H1 (cell line): Measurements from ENCODE around the gene PLGRKT. TPM values are rescaled to one million over a fixed set of nuclear protein-coding genes. Genes with fewer than 3 reads are reported as not detected.

Experiments used
- CTCF ChIA-PET: fragments of 300-600 bp; sonication (Branson Sonifier 250); formaldehyde crosslinking; loops from one replicate; lab custom pipeline; 2021; ENCODE audit not compliant: partially characterized antibody; lab: Charles Lee
- POLR2A ChIA-PET: fragments of 300-600 bp; sonication (Branson Sonifier 250); formaldehyde crosslinking; loops from one replicate; lab custom pipeline; 2021; ENCODE audit warnings: inconsistent platforms; ENCODE audit not compliant: partially characterized antibody; lab: Charles Lee
- DNase-seq, 2 experiments: peaks; one replicate each; pipeline versions ENCODE4 v3.0.0 to v3.0.0-alpha.2; 2010 to 2022; ENCODE audit warnings: low spot score in 2 of 2, low read depth in 1 of 2, mixed read lengths in 1 of 2
- FAIRE-seq: peaks from 2 replicates; lab custom pipeline; 2011; peaks lifted over from hg19 to GRCh38; lab: Jason Lieb, UNC
- H2AFZ ChIP-seq: 2 replicates; pipeline ENCODE4 v1.8.1; 2012; ENCODE audit warnings: low read length, inconsistent platforms
- H2AK5ac ChIP-seq: 2 replicates; pipeline ENCODE4 v1.6.1; 2013; ENCODE audit warnings: low read depth, low read length
- H2BK120ac ChIP-seq: replicated peaks from 2 replicates; pipeline ENCODE3; 2013; ENCODE audit warnings: low read depth, low read length, inconsistent platforms
- H2BK12ac ChIP-seq: 2 replicates; pipeline ENCODE4 v1.6.1; 2013; ENCODE audit warnings: low read depth, low read length
- H2BK15ac ChIP-seq: 2 replicates; pipeline ENCODE4 v1.6.1; 2013; ENCODE audit warnings: low read length
- H2BK20ac ChIP-seq: 2 replicates; pipeline ENCODE4 v1.6.1; 2013; ENCODE audit warnings: low read length
- H2BK5ac ChIP-seq: 2 replicates; pipeline ENCODE4 v1.6.1; 2013; ENCODE audit warnings: low read depth, low read length
- H3K14ac ChIP-seq: 2 replicates; pipeline ENCODE4 v1.6.1; 2013; ENCODE audit warnings: inconsistent platforms; ENCODE audit not compliant: insufficient read length
- H3K18ac ChIP-seq: 2 replicates; pipeline ENCODE4 v1.6.1; 2013; ENCODE audit warnings: low read length; ENCODE audit errors: extremely low read depth
- H3K23ac ChIP-seq: 2 replicates; pipeline ENCODE4 v1.6.1; 2013; ENCODE audit warnings: inconsistent platforms; ENCODE audit not compliant: insufficient read length
- H3K23me2 ChIP-seq: 2 replicates; pipeline ENCODE4 v1.6.1; 2013; ENCODE audit warnings: low read depth, low read length
- H3K27ac ChIP-seq: 2 replicates; pipeline ENCODE4 v1.6.1; 2011; ENCODE audit warnings: low read depth, low read length, inconsistent platforms
- H3K27me3 ChIP-seq, 4 experiments: replicated peaks in 1 of 4; 1 replicate in 1 of 4; 2 replicates in 3 of 4; pipeline versions ENCODE4 v1.6.1 to v1.8.1; 2011 to 2013; ENCODE audit warnings: low read length in 3 of 4, mild to moderate bottlenecking in 3 of 4, inconsistent platforms in 2 of 4, mixed read lengths in 2 of 4, moderate library complexity in 1 of 4; ENCODE audit not compliant: control insufficient read depth in 3 of 4, insufficient read depth in 3 of 4; ENCODE audit errors: extremely low read depth in 1 of 4
- H3K36me3 ChIP-seq, 4 experiments: 2 replicates each; pipeline versions ENCODE4 v1.6.1 to v1.8.1; 2011 to 2013; ENCODE audit warnings: mild to moderate bottlenecking in 4 of 4, low read length in 3 of 4, moderate library complexity in 2 of 4, control low read depth in 1 of 4, inconsistent platforms in 1 of 4; ENCODE audit not compliant: insufficient read depth in 4 of 4, control insufficient read depth in 2 of 4
- H3K4ac ChIP-seq: replicated peaks from 2 replicates; pipeline ENCODE3; 2013; ENCODE audit warnings: low read length, low read depth, mixed read lengths, inconsistent platforms; ENCODE audit not compliant: insufficient read length
- H3K4me1 ChIP-seq, 4 experiments: replicated peaks in 1 of 4; 1 replicate in 1 of 4; 2 replicates in 3 of 4; pipeline versions ENCODE4 v1.6.1 to v1.8.1; 2011 to 2013; ENCODE audit warnings: low read length in 3 of 4, inconsistent platforms in 2 of 4, mixed read lengths in 1 of 4; ENCODE audit not compliant: insufficient read depth in 4 of 4, control insufficient read depth in 3 of 4
- H3K4me2 ChIP-seq, 2 experiments: 2 replicates each; pipeline versions ENCODE4 v1.6.1 to v1.8.1; 2011 to 2013; ENCODE audit warnings: low read depth in 2 of 2, low read length in 2 of 2, control low read depth in 1 of 2, inconsistent platforms in 1 of 2, mild to moderate bottlenecking in 1 of 2; ENCODE audit not compliant: insufficient read depth in 1 of 2
- H3K4me3 ChIP-seq, 4 experiments: fragments of 200-600, 300-600 bp in 1 of 4; sonication (generic), shearing (Covaris generic), sonication (Bioruptor Twin) in 1 of 4; 2 replicates each; pipeline versions ENCODE4 v1.5.1 to v1.8.1; 2011 to 2016; ENCODE audit warnings: low read length in 4 of 4, low read depth in 3 of 4, control low read depth in 2 of 4, inconsistent platforms in 2 of 4, mild to moderate bottlenecking in 2 of 4, mixed read lengths in 1 of 4, moderate library complexity in 1 of 4; ENCODE audit not compliant: insufficient read depth in 2 of 4; ENCODE audit errors: extremely low read depth in 1 of 4
- H3K56ac ChIP-seq: replicated peaks from 2 replicates; pipeline ENCODE3; 2013; ENCODE audit warnings: low read depth, mild to moderate bottlenecking, mixed read lengths, low read length, inconsistent platforms; ENCODE audit not compliant: insufficient read length
- H3K79me1 ChIP-seq: 2 replicates; pipeline ENCODE4 v1.6.1; 2013; ENCODE audit warnings: low read depth, low read length, control low read depth
- H3K79me2 ChIP-seq, 2 experiments: 2 replicates each; pipeline versions ENCODE4 v1.6.1 to v1.8.1; 2012 to 2013; ENCODE audit warnings: low read length in 2 of 2, mild to moderate bottlenecking in 2 of 2, inconsistent platforms in 1 of 2; ENCODE audit not compliant: insufficient read depth in 2 of 2, control insufficient read depth in 1 of 2
- H3K9ac ChIP-seq, 4 experiments: replicated peaks in 1 of 4; 1 replicate in 1 of 4; 2 replicates in 3 of 4; pipeline versions ENCODE4 v1.6.1 to v1.8.1; 2011 to 2013; ENCODE audit warnings: low read depth in 3 of 4, low read length in 3 of 4, control low read depth in 2 of 4, mild to moderate bottlenecking in 2 of 4, moderate library complexity in 2 of 4, inconsistent platforms in 1 of 4; ENCODE audit errors: extremely low read depth in 1 of 4
- H3K9me3 ChIP-seq, 2 experiments: 2 replicates each; pipeline versions ENCODE4 v1.6.1 to v1.8.1; 2012 to 2013; ENCODE audit warnings: mild to moderate bottlenecking in 2 of 2, moderate library complexity in 2 of 2, control low read depth in 1 of 2, inconsistent platforms in 1 of 2, low read depth in 1 of 2, low read length in 1 of 2, mixed read lengths in 1 of 2; ENCODE audit not compliant: insufficient read depth in 2 of 2
- H4K20me1 ChIP-seq, 2 experiments: replicated peaks in 1 of 2; 2 replicates each; pipeline versions ENCODE3 to v1.8.1; 2011 to 2013; ENCODE audit warnings: inconsistent platforms in 2 of 2, low read length in 2 of 2, mild to moderate bottlenecking in 1 of 2; ENCODE audit not compliant: insufficient read depth in 2 of 2, control insufficient read depth in 1 of 2
- H4K5ac ChIP-seq: 2 replicates; pipeline ENCODE4 v1.6.1; 2013; ENCODE audit warnings: low read length, low read depth, mixed read lengths, inconsistent platforms; ENCODE audit not compliant: insufficient read length
- H4K8ac ChIP-seq: 2 replicates; pipeline ENCODE4 v1.8.0; 2013; ENCODE audit warnings: mild to moderate bottlenecking, moderate library complexity, low read length, inconsistent platforms; ENCODE audit not compliant: insufficient read depth; ENCODE audit errors: extremely low read depth
- H4K91ac ChIP-seq: replicated peaks from 2 replicates; pipeline ENCODE3; 2013; ENCODE audit warnings: low read length, mixed read lengths, inconsistent platforms; ENCODE audit not compliant: insufficient read length
- BCL11A ChIP-seq, 2 experiments: IDR thresholded peaks; one replicate each; pipeline ENCODE4 v1.6.1; 2011; ENCODE audit warnings: low read depth in 2 of 2, low read length in 2 of 2, mild to moderate bottlenecking in 2 of 2
- CBX5 ChIP-seq: fragments of 300-800, 300-1000 bp; sonication (generic); IDR thresholded peaks from 2 replicates; pipeline ENCODE4 v1.7.1; 2016; ENCODE audit warnings: antibody characterized with exemption, low read length, low read depth
- CHD1 ChIP-seq: IDR thresholded peaks from 2 replicates; pipeline ENCODE4 v1.6.1; 2012; ENCODE audit warnings: low read depth, low read length, improper control_type of control experiment
- EGR1 ChIP-seq: IDR thresholded peaks from 2 replicates; pipeline ENCODE4 v1.6.1; 2011; ENCODE audit warnings: low read depth, low read length, borderline replicate concordance
- GTF2F1 ChIP-seq: IDR thresholded peaks from 2 replicates; pipeline ENCODE4 v1.6.1; 2012; ENCODE audit warnings: low read depth, low read length, improper control_type of control experiment, borderline replicate concordance
- KDM5A ChIP-seq: fragments of 200-600 bp; IDR thresholded peaks from 2 replicates; pipeline ENCODE4 v1.7.1; 2012; ENCODE audit warnings: mild to moderate bottlenecking, low read length, inconsistent platforms, mixed read lengths
- MAFK ChIP-seq: IDR thresholded peaks from 2 replicates; pipeline ENCODE4 v1.6.1; 2012; ENCODE audit warnings: low read depth, mild to moderate bottlenecking, improper control_type of control experiment, low read length
- POLR2A ChIP-seq, 2 experiments: IDR thresholded peaks; 1 replicate in 1 of 2; 2 replicates in 1 of 2; pipeline ENCODE4 v1.6.1; 2011; ENCODE audit warnings: low read depth in 2 of 2, low read length in 2 of 2, mild to moderate bottlenecking in 2 of 2; ENCODE audit errors: control extremely low read depth in 1 of 2
- SIRT6 ChIP-seq: IDR thresholded peaks from one replicate; pipeline ENCODE4 v1.7.1; 2012; ENCODE audit warnings: low read length, inconsistent platforms
- SP1 ChIP-seq: IDR thresholded peaks from 2 replicates; pipeline ENCODE4 v1.6.1; 2011; ENCODE audit warnings: low read depth, low read length
- SP4 ChIP-seq: IDR thresholded peaks from 2 replicates; pipeline ENCODE4 v1.6.1; 2012; ENCODE audit warnings: low read length, inconsistent platforms
- TAF7 ChIP-seq: optimal IDR thresholded peaks from 2 replicates; pipeline ENCODE3; 2011; ENCODE audit warnings: low read depth, mild to moderate bottlenecking, inconsistent platforms, low read length, moderate library complexity, borderline replicate concordance
- TEAD4 ChIP-seq: IDR thresholded peaks from 2 replicates; pipeline ENCODE4 v1.6.1; 2012; ENCODE audit warnings: low read depth, low read length, inconsistent platforms, mixed read lengths
- ZNF274 ChIP-seq: IDR thresholded peaks from 2 replicates; pipeline ENCODE4 v1.7.0; 2012; ENCODE audit warnings: low read length, borderline replicate concordance; ENCODE audit errors: extremely low read depth
- WGBS, 2 experiments: shearing (Covaris generic) in 1 of 2; methylation state at CpG; one replicate each; pipeline versions ENCODE4 v1.1.6 to v1.1.7; 2013 to 2015; ENCODE audit warnings: low lambda C conversion rate in 2 of 2, mixed read lengths in 2 of 2, inconsistent platforms in 1 of 2, low coverage in 1 of 2, missing lambda C conversion rate in 1 of 2; ENCODE audit not compliant: insufficient replicate concordance in 2 of 2, insufficient coverage in 1 of 2, insufficient read length in 1 of 2; ENCODE audit errors: extremely low coverage in 1 of 2, missing lambda C conversion rate in 1 of 2; 5-methylcytosine and 5-hydroxymethylcytosine counted together
- polyA plus RNA-seq, 7 experiments: library from polyadenylated mRNA; depleted of rRNA in 3 of 7; stranded (reverse) in 5 of 7; unstranded in 2 of 7; fragments of >200 nt in 5 of 7; fragments of 200-250 nt in 2 of 7; gene quantifications; 1 replicate in 5 of 7; 2 replicates in 1 of 7; 4 replicates in 1 of 7; pipeline versions ENCODE4 v1.2.1 to v1.2.3, GENCODE V29; 2011 to 2013; ENCODE audit warnings: missing spikeins in 2 of 7, mixed read lengths in 2 of 7
- total RNA-seq: library from RNA; stranded (reverse); fragmentation: NEBNext Ultra II Directional; extraction: Animal tissue kit (Norgen Biotek cat#: 25700); gene quantifications from 2 replicates; pipeline ENCODE4 v1.2.1, GENCODE V29; 2021
- TF ChIP-seq, protein P1 (sequence below): IDR thresholded peaks from 2 replicates; pipeline ENCODE4 v1.6.1; 2012; ENCODE audit warnings: inconsistent platforms

The PLGRKT gene
- total and polyA plus RNA-seq, 2 of the 8 experiments (the other 6 are each of a cell fraction or from before 2014, with no cell fraction given) = 5.4 to 15.7 TPM

DNA sequence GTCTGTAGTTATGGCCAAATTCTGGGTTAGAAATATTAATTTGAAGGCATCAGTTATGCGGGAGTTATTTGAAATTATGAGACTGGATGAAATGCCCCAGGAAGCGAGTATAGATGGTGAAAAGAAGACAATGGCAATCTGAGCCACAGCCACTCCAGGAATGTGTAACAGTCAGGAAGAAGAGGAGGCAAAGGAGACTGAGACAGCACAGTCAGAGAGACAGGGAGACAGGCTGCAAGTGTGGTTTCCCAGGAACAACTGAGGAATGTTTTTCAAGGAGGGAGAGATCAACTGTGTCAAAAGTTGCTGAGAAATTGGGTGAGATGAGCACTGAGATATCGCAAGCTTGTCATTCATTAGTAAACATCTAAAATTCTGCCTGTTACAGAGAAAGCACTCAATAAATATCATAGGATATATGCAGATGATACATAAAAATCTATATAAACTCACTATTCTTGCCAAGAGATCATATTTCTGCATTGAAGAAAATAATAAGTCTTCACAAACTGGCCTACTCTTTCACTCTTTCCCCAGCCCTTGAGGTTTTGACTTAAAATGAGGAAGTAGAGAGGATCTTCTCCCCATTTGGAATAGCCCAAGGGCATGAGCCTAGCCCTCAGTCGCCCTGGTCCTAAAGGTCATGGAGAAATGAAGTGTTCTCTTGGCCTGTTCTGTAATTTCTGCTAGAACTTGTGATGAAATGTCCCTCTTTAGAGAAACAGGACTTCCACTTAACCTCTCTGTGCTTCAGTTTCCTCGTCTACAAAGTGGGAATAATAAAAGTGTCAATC, 49.5 kb downstream of the PLGRKT start:
- Histone ChIP-seq H4K20me1 (no peaks in the 10 kb centered on the region), H3K23ac (no peak overlapping the region), H4K91ac (no peak overlapping the region), H3K4me2 (no peak overlapping the region), H2BK5ac (no peak overlapping the region), H3K56ac (no peak overlapping the region), H3K79me1 (no peaks in the 10 kb centered on the region), H3K79me2 (no peaks in the 10 kb centered on the region), H3K18ac (no peak overlapping the region), H3K23me2 (no peaks in the 10 kb centered on the region), H2BK12ac (no peak overlapping the region), H3K14ac (no peak overlapping the region), H2AFZ (no peak overlapping the region), H3K27ac (no peak overlapping the region), H3K27me3 (no peaks in the 10 kb centered on the region), H4K5ac (no peak overlapping the region), H3K9me3 (no peaks in the 10 kb centered on the region), H2BK20ac (no peak overlapping the region), H4K8ac (no peak overlapping the region), H3K4me1 (no peaks in the 10 kb centered on the region), H2BK120ac (no peak overlapping the region), H3K9ac (no peak overlapping the region), H3K4me3 (no peak overlapping the region), H2BK15ac (no peak overlapping the region), H3K4ac (no peak overlapping the region), H3K36me3 (no peaks in the 10 kb centered on the region), H2AK5ac (no peak overlapping the region)
- DNase-seq (no peak), FAIRE-seq (no peak)
- ChIA-PET CTCF (interaction anchor here (0.8 kb wide), 1 partner anchor 12 kb away, joined by 3 read pairs; no protein-coding TSS in a partner anchor), POLR2A (no interaction called here)
- 84% methylated on average over 5 of the region's 5 CpGs; no CpG with 5 or more reads in 1 of the 2 experiments for WGBS, 2 experiments
- TF ChIP-seq GTF2F1 (no peak), TEAD4 (no peak), ZNF274 (no peak), BCL11A (IDR thresholded peaks at IDR 0.05; ENCODE audit: low read depth in 2 of 2, low read length in 2 of 2) (no peak), KDM5A (no peak), POLR2A (IDR thresholded peaks at IDR 0.05; ENCODE audit: control extremely low read depth in 1 of 2, low read depth in 2 of 2, low read length in 2 of 2) (no peak), SP4 (no peak), TAF7 (no peak), EGR1 (no peak), CBX5 (no peak), MAFK (no peak), SIRT6 (no peak), SP1 (no peak), CHD1 (no peak)
- TF ChIP-seq, protein P1, sequence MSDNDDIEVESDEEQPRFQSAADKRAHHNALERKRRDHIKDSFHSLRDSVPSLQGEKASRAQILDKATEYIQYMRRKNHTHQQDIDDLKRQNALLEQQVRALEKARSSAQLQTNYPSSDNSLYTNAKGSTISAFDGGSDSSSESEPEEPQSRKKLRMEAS = no peak
